HG02759 (cell line): ENCODE data around the gene KPTN.

Experiments
- ATAC-seq: cut with Tn5 transposase; IDR thresholded peaks from one replicate; pipeline ENCODE4 v1.9.1; 2021; ENCODE audit warnings: mild to moderate bottlenecking, moderate library complexity; ENCODE audit not compliant: unreplicated experiment

The KPTN gene

GRCh38 chr19:47437500-47437899, 46.5 kb downstream of the KPTN start:
- no peak for ATAC-seq

DNA sequence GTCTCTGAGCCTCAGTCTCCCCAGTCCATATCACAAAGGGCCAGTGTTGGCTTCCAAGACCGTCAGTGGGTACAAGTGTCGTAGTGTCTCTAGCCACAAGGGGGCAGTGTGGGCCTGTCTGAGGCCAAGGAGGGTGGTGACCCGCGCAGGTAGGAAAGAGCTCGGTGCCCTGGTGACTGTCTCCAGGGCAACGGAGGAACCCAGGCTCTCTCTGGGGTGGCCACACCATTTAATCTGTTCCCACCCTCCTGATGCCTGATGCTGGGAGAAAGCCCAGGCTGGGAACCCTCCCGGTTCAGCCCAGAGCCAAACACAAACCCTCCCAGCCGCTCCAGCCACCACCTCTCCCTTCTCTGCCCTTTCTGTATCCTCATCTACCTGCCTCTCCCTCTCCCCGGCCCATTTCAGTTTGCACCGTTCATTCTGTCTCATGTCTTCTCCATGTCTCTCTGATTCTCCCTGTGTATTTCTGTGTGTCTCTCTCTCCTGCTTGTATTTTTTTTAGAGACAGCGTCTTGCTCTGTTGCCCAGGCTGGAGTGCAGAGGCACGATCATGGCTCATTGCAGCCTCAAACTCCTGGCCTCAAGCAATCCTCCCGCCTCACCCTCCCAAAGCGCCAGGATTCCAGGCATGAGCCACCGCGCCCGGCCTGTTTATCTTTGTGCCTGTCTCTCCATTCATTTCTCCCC, 47.2 kb downstream of the KPTN start:
- no peak for ATAC-seq

DNA sequence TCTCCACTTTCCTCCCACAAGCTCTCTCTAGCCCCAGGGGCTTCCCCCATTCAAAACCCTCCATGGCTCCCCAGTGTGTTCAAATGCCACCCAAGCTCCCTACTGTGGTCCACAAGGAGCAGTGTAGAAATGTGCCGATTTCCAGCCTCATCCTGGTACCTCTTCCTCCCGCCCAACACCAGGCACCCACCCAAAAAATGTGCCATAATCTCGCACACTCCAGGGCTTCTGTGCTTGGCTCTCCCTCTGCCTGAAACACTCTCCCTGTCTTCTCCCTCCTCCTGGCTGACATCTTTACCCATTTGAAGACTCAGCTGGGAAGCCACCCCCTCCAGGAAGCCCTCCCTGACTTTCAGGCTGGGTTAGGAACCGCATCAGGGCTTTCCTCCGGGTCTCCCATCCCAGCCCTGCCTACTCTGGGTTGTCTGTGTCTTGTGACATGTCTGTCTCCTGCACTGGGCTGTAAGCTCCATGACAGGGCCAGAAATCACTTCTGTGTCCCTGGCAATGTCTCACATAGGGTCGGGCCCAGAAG, 48.1 kb downstream of the KPTN start:
- ATAC-seq = no peak

GRCh38 chr19:47435196-47435595, 48.8 kb downstream of the KPTN start:
- ATAC-seq = no peak

- ATAC-seq = no peak
These were observed 49.9 kb downstream of the KPTN start for GRCh38 chr19:47434088-47434487.

- no peak for ATAC-seq
These were observed 50.9 kb downstream of the KPTN start for GRCh38 chr19:47433121-47433520.

- no peak for ATAC-seq
These were observed 51.5 kb downstream of the KPTN start for GRCh38 chr19:47432499-47432898.

DNA sequence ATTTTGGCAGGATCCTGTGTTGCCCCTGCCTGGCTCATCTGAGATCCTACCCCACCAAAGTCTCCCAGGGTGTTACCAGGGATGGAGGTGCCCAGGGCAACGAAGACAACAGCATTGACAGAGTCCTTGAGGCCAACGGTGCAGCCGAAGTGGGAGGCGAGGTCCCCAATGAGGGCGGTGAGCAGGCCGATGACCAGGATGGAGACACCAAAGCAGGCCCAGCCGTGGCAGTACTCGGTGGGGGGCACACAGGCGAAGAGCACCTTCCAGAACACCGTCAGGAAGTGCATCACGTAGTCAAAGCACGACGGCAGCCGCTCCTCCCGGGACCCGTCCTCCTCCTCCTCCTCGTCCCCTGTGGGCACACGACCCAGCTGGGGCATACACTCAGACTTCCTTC, 51.9 kb downstream of the KPTN start:
- ATAC-seq = no peak

DNA sequence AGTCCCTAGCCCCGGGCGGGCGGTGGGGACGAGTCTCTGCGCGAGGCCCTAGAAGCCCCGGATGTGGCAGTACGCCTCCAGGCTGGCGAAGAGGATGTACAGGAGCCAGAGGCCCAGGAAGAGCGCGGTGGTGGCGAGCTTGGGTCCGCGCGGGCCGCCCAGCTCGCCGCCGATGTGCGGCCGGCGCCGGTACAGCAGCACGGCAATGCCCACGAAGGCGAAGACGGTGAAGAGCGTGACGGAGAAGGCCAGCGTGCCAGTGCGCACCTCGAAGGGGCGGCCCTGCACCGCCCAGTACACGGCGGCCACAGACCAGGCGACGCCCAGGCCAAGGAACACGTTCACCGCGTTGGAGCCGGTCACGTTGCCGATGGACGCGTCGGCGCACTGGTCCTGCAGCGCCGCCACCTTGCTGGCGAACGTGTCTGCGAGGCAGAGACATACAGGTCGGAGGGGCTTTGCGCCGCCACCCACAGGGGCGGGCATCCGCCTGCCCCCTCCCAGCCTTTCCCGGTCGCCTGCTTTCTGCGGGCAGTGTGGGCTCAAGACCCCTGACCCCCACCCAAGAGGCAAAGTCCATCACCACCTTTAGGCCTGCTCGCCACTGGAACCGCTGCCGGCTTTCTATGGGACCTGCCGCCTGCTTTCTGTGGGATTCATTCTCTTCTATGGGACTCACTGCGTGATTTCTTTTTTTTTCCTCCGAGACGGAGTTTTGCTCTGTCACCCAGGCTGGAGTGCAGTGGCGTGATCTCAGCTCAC, 53.8 kb downstream of the KPTN start:
- no peak for ATAC-seq

GRCh38 chr19:47429140-47429793, 54.8 kb downstream of the KPTN start:
- ATAC-seq = no peak

DNA sequence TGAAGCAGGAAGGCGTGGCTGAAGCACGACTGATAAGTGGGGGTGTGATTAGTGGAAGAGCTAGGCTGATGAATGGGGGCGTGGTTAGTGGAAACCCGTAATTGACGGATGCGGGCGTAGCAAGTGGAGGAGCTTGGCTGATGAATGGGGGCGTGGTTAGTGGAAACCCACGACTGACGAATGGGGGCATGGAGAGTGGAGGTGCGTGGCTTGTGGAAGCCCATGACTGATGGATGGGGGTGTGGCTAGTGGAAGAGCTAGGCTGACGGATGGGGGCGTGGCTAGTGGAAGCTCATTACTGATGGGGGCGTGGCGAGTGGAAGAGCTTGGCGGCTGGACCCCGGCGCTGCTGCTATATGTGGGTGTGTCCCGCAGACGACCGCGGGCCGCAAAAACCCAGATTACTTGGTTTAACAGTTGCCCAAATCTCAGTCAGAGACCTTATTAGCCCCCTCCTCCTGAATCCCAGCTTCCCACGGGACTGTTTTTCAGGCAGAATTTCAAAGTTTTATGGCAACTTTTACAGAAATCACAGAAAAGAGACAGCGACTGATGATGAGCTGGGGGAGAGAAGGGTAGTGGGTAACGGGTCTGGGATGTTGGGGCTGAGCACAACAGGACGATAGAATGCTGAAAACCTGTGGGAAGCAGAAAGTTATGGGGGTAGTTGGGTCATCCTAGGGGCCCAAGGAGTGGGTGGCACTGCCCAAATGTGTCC, 55.7 kb downstream of the KPTN start:
- no peak for ATAC-seq

GRCh38 chr19:47427241-47428176, 56.5 kb downstream of the KPTN start:
- ATAC-seq = no peak
